H1 (cell line): ENCODE results near the gene CACNA2D4. TPM values are rescaled to one million over a fixed set of nuclear protein-coding genes. Genes with fewer than 3 reads are reported as not detected.

ENCODE experiments used
- GTF2F1 ChIP-seq: IDR thresholded peaks from 2 replicates; pipeline ENCODE4 v1.6.1; 2012; ENCODE audit warnings: low read depth, low read length, improper control_type of control experiment, borderline replicate concordance
- JUND ChIP-seq: IDR thresholded peaks from 2 replicates; pipeline ENCODE4 v1.6.1; 2011; ENCODE audit warnings: mild to moderate bottlenecking, improper control_type of control experiment, low read length
- MAFK ChIP-seq: IDR thresholded peaks from 2 replicates; pipeline ENCODE4 v1.6.1; 2012; ENCODE audit warnings: low read depth, mild to moderate bottlenecking, improper control_type of control experiment, low read length
- NANOG ChIP-seq: IDR thresholded peaks from 2 replicates; pipeline ENCODE4 v1.6.1; 2011; ENCODE audit warnings: low read length, low read depth, mild to moderate bottlenecking, inconsistent platforms; ENCODE audit not compliant: insufficient read depth, poor library complexity, severe bottlenecking
- TAF1 ChIP-seq: IDR thresholded peaks from 2 replicates; pipeline ENCODE4 v1.6.1; 2011; ENCODE audit warnings: mild to moderate bottlenecking, low read depth, low read length
- TBP ChIP-seq: IDR thresholded peaks from 2 replicates; pipeline ENCODE4 v1.6.1; 2011; ENCODE audit warnings: low read depth, low read length, improper control_type of control experiment
- polyA plus RNA-seq, 7 experiments: library from polyadenylated mRNA; depleted of rRNA in 3 of 7; stranded (reverse) in 5 of 7; unstranded in 2 of 7; fragments of >200 nt in 5 of 7; fragments of 200-250 nt in 2 of 7; gene quantifications; 1 replicate in 5 of 7; 2 replicates in 1 of 7; 4 replicates in 1 of 7; pipeline versions ENCODE4 v1.2.1 to v1.2.3, GENCODE V29; 2011 to 2013; ENCODE audit warnings: missing spikeins in 2 of 7, mixed read lengths in 2 of 7
- total RNA-seq: library from RNA; stranded (reverse); fragmentation: NEBNext Ultra II Directional; extraction: Animal tissue kit (Norgen Biotek cat#: 25700); gene quantifications from 2 replicates; pipeline ENCODE4 v1.2.1, GENCODE V29; 2021
- TF ChIP-seq, protein P1 (sequence below): IDR thresholded peaks from 2 replicates; pipeline ENCODE4 v1.6.1; 2011; ENCODE audit warnings: low read length, improper control_type of control experiment

The CACNA2D4 gene
- total and polyA plus RNA-seq, 2 of the 8 experiments (the other 6 are each of a cell fraction or from before 2014, with no cell fraction given): 0.44 to 0.88 TPM

DNA sequence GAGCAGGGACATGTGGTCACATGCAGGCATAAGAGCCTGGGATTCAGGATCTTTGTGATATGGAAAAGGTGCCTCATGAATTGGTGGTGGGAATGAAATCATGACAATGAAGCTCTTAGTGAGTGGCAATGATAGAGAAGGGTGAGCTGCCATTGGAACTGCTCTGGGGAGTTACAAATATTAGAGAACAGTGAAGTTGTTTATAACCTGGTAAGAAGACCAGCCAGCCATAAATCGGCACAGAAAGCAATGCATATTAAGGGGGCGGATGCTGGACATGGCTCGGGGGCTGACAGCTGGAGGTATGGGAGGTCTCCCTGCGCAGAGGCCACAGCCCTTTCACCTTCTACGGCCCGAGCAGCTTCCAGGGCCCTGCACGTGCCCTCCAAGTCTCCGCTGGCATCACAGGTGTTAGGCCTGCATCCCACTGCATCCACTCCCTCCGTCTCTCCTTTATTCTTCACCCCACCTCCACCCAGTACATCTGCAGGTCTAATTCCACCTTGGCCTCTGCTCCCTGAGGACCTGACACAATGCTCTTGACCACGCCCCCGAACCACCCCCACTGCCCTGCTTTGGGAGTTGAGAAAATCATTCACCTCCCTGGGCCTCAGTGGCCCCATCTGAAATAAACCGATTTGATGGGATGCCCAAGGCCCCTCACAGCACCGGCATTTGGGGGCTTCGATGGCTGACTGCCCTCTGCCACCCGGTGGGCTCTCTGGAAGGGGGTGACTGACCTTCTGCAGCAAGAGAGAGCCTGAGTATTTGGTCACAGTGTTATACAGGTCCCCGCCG lies 4.1 kb downstream of the CACNA2D4 start (continued):
- no peak for TF ChIP-seq TBP
- TF ChIP-seq, protein P1, sequence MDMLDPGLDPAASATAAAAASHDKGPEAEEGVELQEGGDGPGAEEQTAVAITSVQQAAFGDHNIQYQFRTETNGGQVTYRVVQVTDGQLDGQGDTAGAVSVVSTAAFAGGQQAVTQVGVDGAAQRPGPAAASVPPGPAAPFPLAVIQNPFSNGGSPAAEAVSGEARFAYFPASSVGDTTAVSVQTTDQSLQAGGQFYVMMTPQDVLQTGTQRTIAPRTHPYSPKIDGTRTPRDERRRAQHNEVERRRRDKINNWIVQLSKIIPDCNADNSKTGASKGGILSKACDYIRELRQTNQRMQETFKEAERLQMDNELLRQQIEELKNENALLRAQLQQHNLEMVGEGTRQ: no peak
- TF ChIP-seq TAF1: no peak
- TF ChIP-seq MAFK: no peak
- TF ChIP-seq NANOG: no peak
- no peak for TF ChIP-seq JUND
- no peak for TF ChIP-seq GTF2F1
